GM23338 (cell line): ENCODE results near the gene MGLL. TPM values are rescaled to one million over a fixed set of nuclear protein-coding genes. Genes with fewer than 3 reads are reported as not detected.

Experiments
- ATAC-seq: fragments of 200-7000 bp; cut with Tn5 transposase; 3 replicates; pipeline ENCODE4 v1.9.1; 2020
- DNase-seq: peaks from one replicate; pipeline ENCODE4 v3.0.0-alpha.2; 2015; ENCODE audit warnings: low spot score
- H2AFZ ChIP-seq: fragments of 200-600 bp; sonication (generic); 2 replicates; pipeline ENCODE4 v1.8.0; 2016; ENCODE audit warnings: antibody characterized with exemption, mild to moderate bottlenecking, moderate library complexity
- H3F3A ChIP-seq: fragments of 200-600 bp; sonication (generic); replicated peaks from 2 replicates; pipeline ENCODE4 v1.8.0; 2017; ENCODE audit warnings: antibody characterized with exemption, mixed run types, low read depth
- H3K27ac ChIP-seq: fragments of 200-600 bp; sonication (generic); 2 replicates; pipeline ENCODE4 v1.6.1; 2016; ENCODE audit warnings: low read depth
- H3K27me3 ChIP-seq: fragments of 200-600 bp; sonication (generic); 2 replicates; pipeline ENCODE4 v1.8.0; 2016; ENCODE audit warnings: mild to moderate bottlenecking, mixed run types, moderate library complexity; ENCODE audit not compliant: insufficient read depth
- H3K36me3 ChIP-seq: fragments of 200-600 bp; sonication (generic); 2 replicates; pipeline ENCODE4 v1.8.0; 2016; ENCODE audit warnings: mild to moderate bottlenecking; ENCODE audit not compliant: insufficient read depth
- H3K4me1 ChIP-seq: fragments of 200-600 bp; sonication (generic); 2 replicates; pipeline ENCODE4 v1.8.0; 2016; ENCODE audit warnings: mild to moderate bottlenecking, moderate library complexity; ENCODE audit not compliant: insufficient read depth
- H3K4me2 ChIP-seq: fragments of 200-600 bp; sonication (generic); 2 replicates; pipeline ENCODE4 v1.7.1; 2017; ENCODE audit warnings: mixed run types
- H3K4me3 ChIP-seq: fragments of 200-600 bp; sonication (generic); 2 replicates; pipeline ENCODE4 v1.6.1; 2016; ENCODE audit warnings: mixed run types
- H3K79me2 ChIP-seq: fragments of 200-600 bp; sonication (generic); replicated peaks from 2 replicates; pipeline ENCODE4 v1.8.0; 2017; ENCODE audit warnings: mild to moderate bottlenecking; ENCODE audit not compliant: insufficient read depth
- H3K9me2 ChIP-seq: fragments of 200-600 bp; sonication (generic); 2 replicates; pipeline ENCODE4 v1.8.0; 2017; ENCODE audit not compliant: insufficient read depth
- H4K20me1 ChIP-seq: fragments of 200-600 bp; sonication (generic); replicated peaks from 2 replicates; pipeline ENCODE4 v1.8.0; 2017; ENCODE audit warnings: mild to moderate bottlenecking; ENCODE audit not compliant: insufficient read depth
- H3K27ac Mint-ChIP-seq: 2 replicates; pipeline ENCODE4 v1.8.0; 2020; ENCODE audit warnings: inconsistent platforms, mild to moderate bottlenecking, moderate library complexity, mixed read lengths
- H3K27me3 Mint-ChIP-seq: 3 replicates; pipeline ENCODE4 v1.8.0; 2022; ENCODE audit warnings: low read depth, mild to moderate bottlenecking, moderate library complexity, mixed read lengths, inconsistent platforms; ENCODE audit not compliant: insufficient read depth, poor library complexity
- H3K36me3 Mint-ChIP-seq: 3 replicates; pipeline ENCODE4 v1.8.0; 2021; ENCODE audit warnings: low read depth, mild to moderate bottlenecking, inconsistent platforms, moderate library complexity, mixed read lengths
- H3K4me1 Mint-ChIP-seq: 3 replicates; pipeline ENCODE4 v1.8.0; 2020; ENCODE audit warnings: mild to moderate bottlenecking, inconsistent platforms, mixed read lengths
- H3K4me3 Mint-ChIP-seq: 3 replicates; pipeline ENCODE4 v1.8.0; 2021; ENCODE audit warnings: moderate library complexity, mild to moderate bottlenecking, inconsistent platforms, mixed read lengths
- H3K9me3 Mint-ChIP-seq: 3 replicates; pipeline ENCODE4 v1.8.0; 2020; ENCODE audit warnings: moderate library complexity, mild to moderate bottlenecking, inconsistent platforms, mixed read lengths
- EZH2 ChIP-seq: fragments of 200-600 bp; sonication (generic); IDR thresholded peaks from one replicate; pipeline ENCODE4 v1.8.0; 2017; ENCODE audit warnings: antibody characterized with exemption, mild to moderate bottlenecking, low read depth; ENCODE audit not compliant: unreplicated experiment
- EZH2phosphoT487 ChIP-seq: fragments of 200-600 bp; sonication (generic); IDR thresholded peaks from one replicate; pipeline ENCODE4 v1.8.1; 2018; ENCODE audit warnings: antibody characterized with exemption; ENCODE audit not compliant: unreplicated experiment
- JUNB ChIP-seq: IDR thresholded peaks from one replicate; pipeline ENCODE4 v1.6.1; 2016; ENCODE audit warnings: antibody characterized with exemption; ENCODE audit not compliant: unreplicated experiment
- NANOG ChIP-seq: IDR thresholded peaks from 2 replicates; pipeline ENCODE4 v1.6.1; 2016; ENCODE audit warnings: antibody characterized with exemption, borderline replicate concordance
- POLR2AphosphoS5 ChIP-seq: IDR thresholded peaks from 2 replicates; pipeline ENCODE4 v1.6.1; 2016; ENCODE audit warnings: antibody characterized with exemption, low read depth
- STAT1 ChIP-seq: IDR thresholded peaks from one replicate; pipeline ENCODE4 v1.6.1; 2016; ENCODE audit warnings: antibody characterized with exemption; ENCODE audit not compliant: unreplicated experiment
- ZNF114 ChIP-seq: fragments of 250-450 bp; sonication (Bioruptor Pico); IDR thresholded peaks from 2 replicates; pipeline ENCODE4 v1.5.0; 2020; ENCODE audit warnings: mild to moderate bottlenecking, moderate library complexity
- ZNF331 ChIP-seq: fragments of 250-450 bp; sonication (Bioruptor Pico); IDR thresholded peaks from 2 replicates; pipeline ENCODE4 v1.5.0; 2020; ENCODE audit warnings: low read depth, mild to moderate bottlenecking, moderate library complexity
- polyA plus RNA-seq: library from polyadenylated mRNA; unstranded; fragments of >200 nt; fragmentation: Nextera tagmentation; extraction: Ambion mirVana; gene quantifications from 2 replicates; pipeline ENCODE4 v1.2.1, GENCODE V29; 2016
- total RNA-seq: library from RNA; depleted of rRNA; stranded (reverse); fragments of >200 nt; shearing (Covaris generic); gene quantifications from 2 replicates; pipeline ENCODE4 v1.2.3, GENCODE V29; 2014
- TF ChIP-seq, protein P1 (sequence below), 2 experiments: fragments of 200-600 bp in 1 of 2; sonication (generic) in 1 of 2; conservative IDR thresholded peaks; 2 replicates each; pipeline versions ENCODE4 v1.5.1 to v1.6.1; 2016 to 2017; ENCODE audit warnings: antibody characterized with exemption in 2 of 2, low read depth in 2 of 2, mild to moderate bottlenecking in 2 of 2, moderate library complexity in 1 of 2
- TF ChIP-seq, protein P2 (sequence below): fragments of 250-450 bp; sonication (Bioruptor Pico); IDR thresholded peaks from 2 replicates; pipeline ENCODE4 v1.5.0; 2020; ENCODE audit warnings: mild to moderate bottlenecking, moderate library complexity
- TF ChIP-seq, protein P3 (sequence below): IDR thresholded peaks from one replicate; pipeline ENCODE4 v1.6.1; 2018; ENCODE audit warnings: antibody characterized with exemption; ENCODE audit not compliant: unreplicated experiment
- TF ChIP-seq, protein P4 (sequence below): IDR thresholded peaks from 2 replicates; pipeline ENCODE4 v1.6.1; 2016; ENCODE audit warnings: antibody characterized with exemption

Gene MGLL
- total and polyA plus RNA-seq, 2 experiments from 2014 or later = 0.71 to 0.83 TPM

DNA sequence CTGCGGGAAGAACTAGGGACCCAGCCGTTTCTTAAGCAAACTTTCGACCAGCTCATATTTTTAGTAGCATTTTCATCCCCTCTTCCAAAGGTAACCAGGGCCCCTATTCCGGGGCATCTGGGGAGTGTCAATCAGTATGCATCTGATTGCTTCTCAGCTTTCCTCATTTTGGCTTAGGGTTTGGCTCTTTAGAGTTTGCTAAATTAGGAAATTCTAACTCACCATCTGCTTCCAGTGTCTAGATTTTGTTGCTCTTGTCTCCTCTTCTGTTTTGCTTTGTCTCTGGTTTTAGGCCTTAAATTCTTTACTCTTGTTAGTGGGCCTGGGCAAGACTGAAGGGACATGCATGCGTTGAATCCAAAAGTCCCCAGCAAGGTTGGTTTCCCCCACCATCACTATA lies 159.2 kb downstream of the MGLL start:
- H4K20me1 ChIP-seq = peaks cover 6% of the 10 kb centered on the region; the same call in 1 of the 2 replicates
- H2AFZ ChIP-seq = no peak overlapping the region
- Mint-ChIP-seq H3K9me3 (no peaks in the 10 kb centered on the region), H3K36me3 (peaks cover 29% of the 10 kb centered on the region), H3K27me3 (no peaks in the 10 kb centered on the region), H3K27ac (no peak overlapping the region), H3K4me1 (no peaks in the 10 kb centered on the region; the same call in 2 of the 3 replicates), H3K4me3 (no peak overlapping the region)
- H3K4me2 ChIP-seq = no peak overlapping the region
- no peaks in the 10 kb centered on the region for H3K4me1 ChIP-seq
- no peak for DNase-seq
- H3K4me3 ChIP-seq = no peak overlapping the region
- no peaks in the 10 kb centered on the region for H3K9me2 ChIP-seq
- no peaks in the 10 kb centered on the region for H3F3A ChIP-seq
- no peak overlapping the region for H3K27ac ChIP-seq
- H3K36me3 ChIP-seq = peaks cover 5% of the 10 kb centered on the region; the same call in 1 of the 2 replicates
- H3K79me2 ChIP-seq = no peaks in the 10 kb centered on the region
- TF ChIP-seq JUNB (no peak), NANOG (no peak), ZNF331 (CRISPR knock-in tag) (no peak), EZH2 (no peak), EZH2phosphoT487 (no peak), ZNF114 (CRISPR knock-in tag) (no peak), STAT1 (no peak), POLR2AphosphoS5 (no peak)
- TF ChIP-seq, protein P1, sequence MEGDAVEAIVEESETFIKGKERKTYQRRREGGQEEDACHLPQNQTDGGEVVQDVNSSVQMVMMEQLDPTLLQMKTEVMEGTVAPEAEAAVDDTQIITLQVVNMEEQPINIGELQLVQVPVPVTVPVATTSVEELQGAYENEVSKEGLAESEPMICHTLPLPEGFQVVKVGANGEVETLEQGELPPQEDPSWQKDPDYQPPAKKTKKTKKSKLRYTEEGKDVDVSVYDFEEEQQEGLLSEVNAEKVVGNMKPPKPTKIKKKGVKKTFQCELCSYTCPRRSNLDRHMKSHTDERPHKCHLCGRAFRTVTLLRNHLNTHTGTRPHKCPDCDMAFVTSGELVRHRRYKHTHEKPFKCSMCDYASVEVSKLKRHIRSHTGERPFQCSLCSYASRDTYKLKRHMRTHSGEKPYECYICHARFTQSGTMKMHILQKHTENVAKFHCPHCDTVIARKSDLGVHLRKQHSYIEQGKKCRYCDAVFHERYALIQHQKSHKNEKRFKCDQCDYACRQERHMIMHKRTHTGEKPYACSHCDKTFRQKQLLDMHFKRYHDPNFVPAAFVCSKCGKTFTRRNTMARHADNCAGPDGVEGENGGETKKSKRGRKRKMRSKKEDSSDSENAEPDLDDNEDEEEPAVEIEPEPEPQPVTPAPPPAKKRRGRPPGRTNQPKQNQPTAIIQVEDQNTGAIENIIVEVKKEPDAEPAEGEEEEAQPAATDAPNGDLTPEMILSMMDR (conservative IDR thresholded peaks at IDR 0.05; ENCODE audit: low read depth in 2 of 2) = no peak
- TF ChIP-seq, protein P2, sequence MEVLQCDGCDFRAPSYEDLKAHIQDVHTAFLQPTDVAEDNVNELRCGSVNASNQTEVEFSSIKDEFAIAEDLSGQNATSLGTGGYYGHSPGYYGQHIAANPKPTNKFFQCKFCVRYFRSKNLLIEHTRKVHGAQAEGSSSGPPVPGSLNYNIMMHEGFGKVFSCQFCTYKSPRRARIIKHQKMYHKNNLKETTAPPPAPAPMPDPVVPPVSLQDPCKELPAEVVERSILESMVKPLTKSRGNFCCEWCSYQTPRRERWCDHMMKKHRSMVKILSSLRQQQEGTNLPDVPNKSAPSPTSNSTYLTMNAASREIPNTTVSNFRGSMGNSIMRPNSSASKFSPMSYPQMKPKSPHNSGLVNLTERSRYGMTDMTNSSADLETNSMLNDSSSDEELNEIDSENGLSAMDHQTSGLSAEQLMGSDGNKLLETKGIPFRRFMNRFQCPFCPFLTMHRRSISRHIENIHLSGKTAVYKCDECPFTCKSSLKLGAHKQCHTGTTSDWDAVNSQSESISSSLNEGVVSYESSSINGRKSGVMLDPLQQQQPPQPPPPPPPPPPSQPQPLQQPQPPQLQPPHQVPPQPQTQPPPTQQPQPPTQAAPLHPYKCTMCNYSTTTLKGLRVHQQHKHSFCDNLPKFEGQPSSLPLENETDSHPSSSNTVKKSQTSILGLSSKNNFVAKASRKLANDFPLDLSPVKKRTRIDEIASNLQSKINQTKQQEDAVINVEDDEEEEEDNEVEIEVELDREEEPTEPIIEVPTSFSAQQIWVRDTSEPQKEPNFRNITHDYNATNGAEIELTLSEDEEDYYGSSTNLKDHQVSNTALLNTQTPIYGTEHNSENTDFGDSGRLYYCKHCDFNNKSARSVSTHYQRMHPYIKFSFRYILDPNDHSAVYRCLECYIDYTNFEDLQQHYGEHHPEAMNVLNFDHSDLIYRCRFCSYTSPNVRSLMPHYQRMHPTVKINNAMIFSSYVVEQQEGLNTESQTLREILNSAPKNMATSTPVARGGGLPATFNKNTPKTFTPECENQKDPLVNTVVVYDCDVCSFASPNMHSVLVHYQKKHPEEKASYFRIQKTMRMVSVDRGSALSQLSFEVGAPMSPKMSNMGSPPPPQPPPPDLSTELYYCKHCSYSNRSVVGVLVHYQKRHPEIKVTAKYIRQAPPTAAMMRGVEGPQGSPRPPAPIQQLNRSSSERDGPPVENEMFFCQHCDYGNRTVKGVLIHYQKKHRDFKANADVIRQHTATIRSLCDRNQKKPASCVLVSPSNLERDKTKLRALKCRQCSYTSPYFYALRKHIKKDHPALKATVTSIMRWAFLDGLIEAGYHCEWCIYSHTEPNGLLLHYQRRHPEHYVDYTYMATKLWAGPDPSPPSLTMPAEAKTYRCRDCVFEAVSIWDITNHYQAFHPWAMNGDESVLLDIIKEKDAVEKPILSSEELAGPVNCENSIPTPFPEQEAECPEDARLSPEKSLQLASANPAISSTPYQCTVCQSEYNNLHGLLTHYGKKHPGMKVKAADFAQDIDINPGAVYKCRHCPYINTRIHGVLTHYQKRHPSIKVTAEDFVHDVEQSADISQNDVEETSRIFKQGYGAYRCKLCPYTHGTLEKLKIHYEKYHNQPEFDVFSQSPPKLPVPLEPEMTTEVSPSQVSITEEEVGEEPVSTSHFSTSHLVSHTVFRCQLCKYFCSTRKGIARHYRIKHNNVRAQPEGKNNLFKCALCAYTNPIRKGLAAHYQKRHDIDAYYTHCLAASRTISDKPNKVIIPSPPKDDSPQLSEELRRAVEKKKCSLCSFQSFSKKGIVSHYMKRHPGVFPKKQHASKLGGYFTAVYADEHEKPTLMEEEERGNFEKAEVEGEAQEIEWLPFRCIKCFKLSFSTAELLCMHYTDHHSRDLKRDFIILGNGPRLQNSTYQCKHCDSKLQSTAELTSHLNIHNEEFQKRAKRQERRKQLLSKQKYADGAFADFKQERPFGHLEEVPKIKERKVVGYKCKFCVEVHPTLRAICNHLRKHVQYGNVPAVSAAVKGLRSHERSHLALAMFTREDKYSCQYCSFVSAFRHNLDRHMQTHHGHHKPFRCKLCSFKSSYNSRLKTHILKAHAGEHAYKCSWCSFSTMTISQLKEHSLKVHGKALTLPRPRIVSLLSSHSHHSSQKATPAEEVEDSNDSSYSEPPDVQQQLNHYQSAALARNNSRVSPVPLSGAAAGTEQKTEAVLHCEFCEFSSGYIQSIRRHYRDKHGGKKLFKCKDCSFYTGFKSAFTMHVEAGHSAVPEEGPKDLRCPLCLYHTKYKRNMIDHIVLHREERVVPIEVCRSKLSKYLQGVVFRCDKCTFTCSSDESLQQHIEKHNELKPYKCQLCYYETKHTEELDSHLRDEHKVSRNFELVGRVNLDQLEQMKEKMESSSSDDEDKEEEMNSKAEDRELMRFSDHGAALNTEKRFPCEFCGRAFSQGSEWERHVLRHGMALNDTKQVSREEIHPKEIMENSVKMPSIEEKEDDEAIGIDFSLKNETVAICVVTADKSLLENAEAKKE = no peak
- TF ChIP-seq, protein P3, sequence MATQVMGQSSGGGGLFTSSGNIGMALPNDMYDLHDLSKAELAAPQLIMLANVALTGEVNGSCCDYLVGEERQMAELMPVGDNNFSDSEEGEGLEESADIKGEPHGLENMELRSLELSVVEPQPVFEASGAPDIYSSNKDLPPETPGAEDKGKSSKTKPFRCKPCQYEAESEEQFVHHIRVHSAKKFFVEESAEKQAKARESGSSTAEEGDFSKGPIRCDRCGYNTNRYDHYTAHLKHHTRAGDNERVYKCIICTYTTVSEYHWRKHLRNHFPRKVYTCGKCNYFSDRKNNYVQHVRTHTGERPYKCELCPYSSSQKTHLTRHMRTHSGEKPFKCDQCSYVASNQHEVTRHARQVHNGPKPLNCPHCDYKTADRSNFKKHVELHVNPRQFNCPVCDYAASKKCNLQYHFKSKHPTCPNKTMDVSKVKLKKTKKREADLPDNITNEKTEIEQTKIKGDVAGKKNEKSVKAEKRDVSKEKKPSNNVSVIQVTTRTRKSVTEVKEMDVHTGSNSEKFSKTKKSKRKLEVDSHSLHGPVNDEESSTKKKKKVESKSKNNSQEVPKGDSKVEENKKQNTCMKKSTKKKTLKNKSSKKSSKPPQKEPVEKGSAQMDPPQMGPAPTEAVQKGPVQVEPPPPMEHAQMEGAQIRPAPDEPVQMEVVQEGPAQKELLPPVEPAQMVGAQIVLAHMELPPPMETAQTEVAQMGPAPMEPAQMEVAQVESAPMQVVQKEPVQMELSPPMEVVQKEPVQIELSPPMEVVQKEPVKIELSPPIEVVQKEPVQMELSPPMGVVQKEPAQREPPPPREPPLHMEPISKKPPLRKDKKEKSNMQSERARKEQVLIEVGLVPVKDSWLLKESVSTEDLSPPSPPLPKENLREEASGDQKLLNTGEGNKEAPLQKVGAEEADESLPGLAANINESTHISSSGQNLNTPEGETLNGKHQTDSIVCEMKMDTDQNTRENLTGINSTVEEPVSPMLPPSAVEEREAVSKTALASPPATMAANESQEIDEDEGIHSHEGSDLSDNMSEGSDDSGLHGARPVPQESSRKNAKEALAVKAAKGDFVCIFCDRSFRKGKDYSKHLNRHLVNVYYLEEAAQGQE = no peak
- TF ChIP-seq, protein P4, sequence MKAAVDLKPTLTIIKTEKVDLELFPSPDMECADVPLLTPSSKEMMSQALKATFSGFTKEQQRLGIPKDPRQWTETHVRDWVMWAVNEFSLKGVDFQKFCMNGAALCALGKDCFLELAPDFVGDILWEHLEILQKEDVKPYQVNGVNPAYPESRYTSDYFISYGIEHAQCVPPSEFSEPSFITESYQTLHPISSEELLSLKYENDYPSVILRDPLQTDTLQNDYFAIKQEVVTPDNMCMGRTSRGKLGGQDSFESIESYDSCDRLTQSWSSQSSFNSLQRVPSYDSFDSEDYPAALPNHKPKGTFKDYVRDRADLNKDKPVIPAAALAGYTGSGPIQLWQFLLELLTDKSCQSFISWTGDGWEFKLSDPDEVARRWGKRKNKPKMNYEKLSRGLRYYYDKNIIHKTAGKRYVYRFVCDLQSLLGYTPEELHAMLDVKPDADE = no peak
- no peak for ATAC-seq
- H3K27me3 ChIP-seq = no peaks in the 10 kb centered on the region
